Lung (tissue), 12 donors: ENCODE data around the gene CDSN. TPM values are rescaled to one million over a fixed set of nuclear protein-coding genes. Genes with fewer than 3 reads are reported as not detected.
A peak's percentile ranks its signal among the peaks of the same experiment; 100 is the strongest.

ENCODE experiments used
- ATAC-seq: fragments of 200-7000 bp; cut with Tn5 transposase; one replicate; pipeline ENCODE4 v1.9.1; 2020; ENCODE audit warnings: moderate number of reproducible peaks; ENCODE audit not compliant: insufficient read depth, low FRiP score
- DNase-seq, 3 donors: peaks; one replicate each; pipeline ENCODE4 v3.0.0-alpha.2; 2013 to 2017
- H3K27ac ChIP-seq, 2 donors: one replicate each; pipeline ENCODE4 v1.5.1; 2013; ENCODE audit warnings: mild to moderate bottlenecking in 2 of 2, moderate library complexity in 2 of 2, control low read depth in 1 of 2, inconsistent platforms in 1 of 2, low read depth in 1 of 2, low read length in 1 of 2
- H3K27me3 ChIP-seq, 3 donors: one replicate each; pipeline ENCODE4 v1.5.1; 2013; ENCODE audit warnings: low read length in 2 of 3; ENCODE audit not compliant: control insufficient read depth in 3 of 3, insufficient read depth in 3 of 3
- H3K36me3 ChIP-seq, 4 donors: one replicate each; pipeline ENCODE4 v1.5.1; 2013; ENCODE audit warnings: low read length in 4 of 4, mild to moderate bottlenecking in 1 of 4, moderate library complexity in 1 of 4; ENCODE audit not compliant: control insufficient read depth in 4 of 4, insufficient read depth in 4 of 4
- H3K4me1 ChIP-seq, 5 donors: one replicate each; pipeline ENCODE4 v1.5.1; 2013; ENCODE audit warnings: low read length in 5 of 5, mild to moderate bottlenecking in 2 of 5, moderate library complexity in 1 of 5; ENCODE audit not compliant: control insufficient read depth in 5 of 5, insufficient read depth in 5 of 5
- H3K4me3 ChIP-seq: one replicate; pipeline ENCODE4 v1.5.1; 2013; ENCODE audit warnings: mild to moderate bottlenecking, control low read depth, moderate library complexity
- H3K9ac ChIP-seq, 2 donors: one replicate each; pipeline ENCODE4 v1.5.1; 2013; ENCODE audit warnings: low read length in 2 of 2, control low read depth in 1 of 2; ENCODE audit not compliant: insufficient read depth in 1 of 2
- H3K9me3 ChIP-seq, 4 donors: one replicate each; pipeline ENCODE4 v1.5.1; 2013; ENCODE audit warnings: low read length in 3 of 4, mild to moderate bottlenecking in 1 of 4, moderate library complexity in 1 of 4; ENCODE audit not compliant: control insufficient read depth in 4 of 4, insufficient read depth in 3 of 4
- WGBS, 2 donors: extraction: QIAGEN DNeasy Blood & Tissue Kit; methylation state at CpG; one replicate each; pipeline ENCODE4 v1.1.7; 2013; 5-methylcytosine and 5-hydroxymethylcytosine counted together
- polyA plus RNA-seq, 2 donors: library from polyadenylated mRNA; stranded (reverse); fragments of 200-250 nt; gene quantifications; one replicate each; pipeline ENCODE4 v1.2.1, GENCODE V29; 2013
- total RNA-seq, 2 donors: library from RNA; depleted of rRNA in 1 of 2; stranded (reverse); fragments of >200 nt in 1 of 2; gene quantifications; one replicate each; pipeline ENCODE4 v1.2.1, GENCODE V29; 2014 to 2021
- TF ChIP-seq, protein P1 (sequence below): IDR thresholded peaks from 2 replicates; pipeline ENCODE4 v1.5.1; 2012; ENCODE audit warnings: mild to moderate bottlenecking; ENCODE audit errors: control extremely low read depth, extremely low read depth
- donor health status: control.
- donor health status: control.
- donor health status: Bipolar disorder and iron deficiency.
- donor health status: healthy.
- donor health status: DM: yes; HTN: yes; CAD: no.

The CDSN gene
- total and polyA plus RNA-seq, 4 donors, result 0.05 to 0.10 (median 0.06) TPM; not detected in 1

DNA sequence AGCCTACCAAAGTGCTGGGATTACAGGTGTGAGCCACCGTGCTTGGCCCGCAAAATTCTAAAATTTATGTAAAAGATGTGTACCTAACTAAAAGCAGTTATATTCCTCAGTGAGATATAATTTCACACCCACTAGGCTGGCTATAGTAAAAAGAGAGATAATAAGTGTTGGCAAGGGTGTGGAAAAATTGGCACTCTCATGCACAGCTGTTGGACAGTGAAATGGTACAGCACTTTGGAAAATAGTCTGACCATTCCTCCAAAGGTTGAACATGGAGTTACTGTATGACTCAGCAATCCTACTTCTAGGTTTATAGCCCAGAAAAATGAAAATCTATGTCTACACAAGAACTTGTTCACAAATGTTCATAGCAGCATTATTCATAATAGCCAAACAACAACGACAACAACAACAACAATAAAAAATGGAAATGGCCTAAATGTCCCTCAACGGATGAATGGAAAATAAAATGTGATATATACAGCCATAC, 21.8 kb downstream of the CDSN start:
- Histone ChIP-seq H3K27me3 (no peaks in the 10 kb centered on the region), H3K4me3 (no peak overlapping the region), H3K27ac (no peak overlapping the region), H3K36me3 (no peaks in the 10 kb centered on the region), H3K9ac (no peak overlapping the region), H3K4me1 (peaks cover 0 to 9% (median 0%) of the 10 kb centered on the region in 5 donors), H3K9me3 (no peaks in the 10 kb centered on the region)
- DNase-seq, result no peak
- WGBS, 2 donors, result 89 to 95% methylated on average over 4 of the region's 4 CpGs
- no peak for ATAC-seq
- TF ChIP-seq, protein P1, sequence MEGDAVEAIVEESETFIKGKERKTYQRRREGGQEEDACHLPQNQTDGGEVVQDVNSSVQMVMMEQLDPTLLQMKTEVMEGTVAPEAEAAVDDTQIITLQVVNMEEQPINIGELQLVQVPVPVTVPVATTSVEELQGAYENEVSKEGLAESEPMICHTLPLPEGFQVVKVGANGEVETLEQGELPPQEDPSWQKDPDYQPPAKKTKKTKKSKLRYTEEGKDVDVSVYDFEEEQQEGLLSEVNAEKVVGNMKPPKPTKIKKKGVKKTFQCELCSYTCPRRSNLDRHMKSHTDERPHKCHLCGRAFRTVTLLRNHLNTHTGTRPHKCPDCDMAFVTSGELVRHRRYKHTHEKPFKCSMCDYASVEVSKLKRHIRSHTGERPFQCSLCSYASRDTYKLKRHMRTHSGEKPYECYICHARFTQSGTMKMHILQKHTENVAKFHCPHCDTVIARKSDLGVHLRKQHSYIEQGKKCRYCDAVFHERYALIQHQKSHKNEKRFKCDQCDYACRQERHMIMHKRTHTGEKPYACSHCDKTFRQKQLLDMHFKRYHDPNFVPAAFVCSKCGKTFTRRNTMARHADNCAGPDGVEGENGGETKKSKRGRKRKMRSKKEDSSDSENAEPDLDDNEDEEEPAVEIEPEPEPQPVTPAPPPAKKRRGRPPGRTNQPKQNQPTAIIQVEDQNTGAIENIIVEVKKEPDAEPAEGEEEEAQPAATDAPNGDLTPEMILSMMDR, result no peak

DNA sequence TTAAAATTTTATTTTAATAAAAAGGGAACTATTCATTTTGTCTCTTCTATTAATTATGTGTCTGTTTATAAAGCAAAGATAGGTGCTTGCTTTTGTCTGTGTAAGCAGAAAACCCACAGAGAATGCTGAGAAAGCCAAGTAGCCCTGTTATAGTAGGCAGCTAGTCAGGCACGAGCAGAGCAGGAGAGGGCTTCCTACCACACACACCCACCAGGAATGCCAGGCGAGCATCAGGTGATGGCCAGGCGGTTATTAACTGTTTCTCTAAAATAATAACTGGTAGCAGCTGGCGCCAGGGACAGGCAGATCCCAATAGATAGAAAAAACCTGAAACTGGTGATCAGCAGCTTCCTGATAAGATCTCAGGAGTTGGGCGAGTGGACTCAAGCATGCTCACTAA, 23.6 kb downstream of the CDSN start:
- H3K36me3 ChIP-seq, result no peaks in the 10 kb centered on the region
- no peak overlapping the region for H3K4me3 ChIP-seq
- no peak overlapping the region for H3K9ac ChIP-seq
- H3K9me3 ChIP-seq, result no peaks in the 10 kb centered on the region
- peaks cover 0 to 7% (median 0%) of the 10 kb centered on the region in 5 donors for H3K4me1 ChIP-seq
- H3K27ac ChIP-seq, result no peak overlapping the region
- 61 to 68% methylated on average over 5 of the region's 5 CpGs for WGBS, 2 donors
- DNase-seq, result no peak
- no peaks in the 10 kb centered on the region for H3K27me3 ChIP-seq
- ATAC-seq, result no peak
- TF ChIP-seq, protein P1, result no peak

DNA sequence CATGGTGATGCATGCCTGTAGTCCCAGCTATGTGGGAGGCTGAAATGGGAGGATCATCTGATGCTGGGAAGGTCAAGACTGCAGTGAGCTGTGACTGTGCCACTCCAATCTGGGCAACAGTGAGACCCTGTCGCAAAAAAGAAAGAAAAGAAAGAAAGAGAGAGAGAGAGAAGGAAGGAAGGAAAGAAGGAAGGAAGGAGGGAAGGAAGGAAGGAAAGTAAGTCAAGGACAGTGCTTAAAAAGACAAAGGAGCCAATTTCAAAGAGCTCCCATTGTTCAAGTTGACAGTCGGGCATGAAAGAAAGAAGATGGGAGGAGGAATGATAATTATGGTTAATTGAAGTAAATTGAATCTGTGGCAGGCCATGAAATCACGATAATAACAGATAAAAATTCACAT, 24.0 kb downstream of the CDSN start:
- no peak overlapping the region for H3K9ac ChIP-seq
- H3K4me1 ChIP-seq, result peaks cover 0 to 7% (median 0%) of the 10 kb centered on the region in 5 donors
- H3K27ac ChIP-seq, result no peak overlapping the region
- H3K4me3 ChIP-seq, result no peak overlapping the region
- no peaks in the 10 kb centered on the region for H3K36me3 ChIP-seq
- WGBS, 2 donors, result 81 to 89% methylated on average over 3 of the region's 3 CpGs
- no peak for ATAC-seq
- no peak for DNase-seq
- no peaks in the 10 kb centered on the region for H3K9me3 ChIP-seq
- no peaks in the 10 kb centered on the region for H3K27me3 ChIP-seq
- TF ChIP-seq, protein P1, result no peak

DNA sequence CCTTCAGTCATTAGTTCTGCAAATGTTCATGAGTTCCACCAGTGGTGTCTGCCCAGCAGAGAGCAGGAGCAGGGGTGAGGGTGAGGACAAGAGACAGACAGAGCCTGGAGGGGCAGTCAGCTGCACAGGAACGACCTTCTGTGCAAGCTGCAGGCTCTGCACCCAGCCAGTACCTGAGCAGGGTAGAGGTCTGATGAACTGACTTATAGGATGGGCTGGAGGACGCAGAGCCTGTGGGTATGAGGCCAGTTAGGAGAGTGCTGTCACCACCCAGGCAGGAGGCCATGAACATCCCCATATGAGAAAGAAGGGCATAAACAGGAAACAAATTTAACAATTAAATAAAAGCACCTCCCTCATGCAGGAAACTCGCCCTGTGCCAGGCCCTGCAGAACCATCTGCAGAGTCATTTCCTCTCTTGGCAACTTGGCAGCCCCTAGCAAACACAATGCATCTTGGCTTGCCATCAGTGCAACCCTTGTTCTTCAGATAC, 25.8 kb downstream of the CDSN start:
- Histone ChIP-seq H3K4me3 (no peak overlapping the region), H3K27ac (peak overlapping the region in 1 of 2 donors; percentile 32), H3K9me3 (no peaks in the 10 kb centered on the region), H3K36me3 (no peaks in the 10 kb centered on the region), H3K9ac (no peak overlapping the region), H3K4me1 (peaks cover 0 to 7% (median 0%) of the 10 kb centered on the region in 5 donors), H3K27me3 (no peaks in the 10 kb centered on the region)
- WGBS, 2 donors, result 22 to 40% methylated on average over 3 of the region's 3 CpGs
- peak in 1 of 3 donors; percentile 27 for DNase-seq
- TF ChIP-seq, protein P1, result no peak
- no peak for ATAC-seq
